Stimulated activated CD8-positive, alpha-beta memory T cell treated with anti-CD3 and anti-CD28 coated beads, Interleukin-7, amount 100 ng/mL, for 48 hours (primary cell): ENCODE data around the gene PFKFB4.
"Not testable (repeated sequence)": the region's sequence is repeated elsewhere in the genome, so short reads cannot be mapped to it uniquely, and the experiment has no call there.

ENCODE experiments used
- DNase-seq, 2 donors: peaks; one replicate each; pipeline ENCODE4 v3.0.0-alpha.2; 2020; ENCODE audit warnings: low read depth in 1 of 2; ENCODE audit errors: extremely low read depth in 1 of 2

The PFKFB4 gene

DNA sequence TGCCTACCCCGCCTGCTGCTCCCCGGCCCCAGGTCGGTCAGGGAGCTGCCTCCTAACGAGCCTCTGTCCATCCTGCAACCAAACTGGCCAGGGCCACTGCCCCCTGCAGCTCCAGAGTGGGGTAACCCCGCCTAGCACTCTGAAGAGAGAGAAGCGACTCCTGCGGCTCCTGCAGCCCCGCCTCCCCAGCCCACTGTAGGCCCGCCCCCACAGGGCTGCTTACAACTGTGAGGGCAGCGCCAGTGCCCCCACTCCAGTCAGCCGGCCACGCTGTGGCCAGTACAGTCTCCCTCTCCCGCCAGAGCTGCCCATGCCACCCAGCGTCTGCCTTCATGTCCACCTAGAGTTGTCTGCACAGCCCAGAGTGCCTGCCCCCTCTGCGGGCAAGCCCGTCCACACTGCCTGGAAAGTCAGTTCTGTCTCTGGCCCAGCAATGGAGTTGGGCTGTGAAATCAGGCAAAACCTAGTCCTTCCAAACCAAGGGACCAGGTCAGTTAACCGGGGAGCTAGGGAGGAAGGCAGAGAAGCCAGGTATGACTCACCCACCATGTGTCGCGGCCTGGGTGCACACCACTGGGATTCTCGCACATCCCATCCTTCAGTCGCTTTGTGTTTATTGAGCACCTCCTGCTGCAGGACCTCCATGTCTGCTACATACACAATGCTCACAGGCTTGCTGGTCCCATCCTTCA is 4.6 kb upstream of the PFKFB4 start:
- no peak for DNase-seq

DNA sequence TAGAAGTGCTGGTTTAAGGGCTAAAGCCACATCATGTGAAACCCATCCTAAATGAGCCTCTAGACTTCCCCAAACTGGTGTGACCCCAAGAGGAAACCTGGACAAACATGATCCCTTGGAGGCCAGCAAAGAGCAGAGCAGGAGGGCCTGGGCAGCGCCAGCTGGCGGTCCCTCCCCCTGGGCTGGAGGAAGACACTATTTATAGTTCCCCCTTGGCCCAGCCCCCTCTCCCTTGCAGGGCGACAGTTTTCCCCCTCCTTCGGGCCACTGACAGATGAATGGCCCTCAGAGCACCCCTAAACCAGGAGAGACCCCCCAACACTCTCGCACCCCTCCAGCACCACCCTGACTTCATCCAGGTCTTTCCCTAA is 4.0 kb upstream of the PFKFB4 start:
- DNase-seq: no peak

DNA sequence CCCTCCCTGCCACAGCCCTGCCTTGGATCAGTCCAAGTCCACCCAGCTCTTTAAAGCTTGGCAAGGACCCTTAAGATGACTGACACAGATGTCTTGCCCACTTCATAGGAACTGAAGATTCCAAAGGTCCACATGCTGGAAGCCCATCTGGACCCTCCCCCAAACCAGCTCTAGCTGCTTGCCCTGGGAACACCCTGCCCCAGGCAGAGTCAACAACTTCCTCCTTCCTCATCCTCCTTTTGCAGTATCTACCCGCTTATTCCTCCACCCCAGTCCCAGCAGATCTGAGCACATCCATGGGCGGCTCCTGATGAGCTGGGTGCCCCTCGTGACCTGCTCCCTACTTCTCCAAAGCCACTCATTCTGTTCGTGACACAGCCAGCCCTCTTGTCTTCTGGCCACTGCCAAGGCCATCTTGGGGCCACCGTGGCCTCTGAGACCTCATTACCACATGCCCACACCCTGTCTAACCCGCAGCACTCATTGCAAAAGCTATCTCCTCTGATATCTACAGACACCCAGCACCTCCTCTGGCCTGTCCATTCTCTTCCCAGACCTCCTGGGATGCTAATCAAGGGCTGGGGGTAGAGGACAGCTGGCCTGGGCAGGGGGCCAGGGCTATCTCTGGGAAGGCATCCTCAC is 2.0 kb upstream of the PFKFB4 start:
- no peak for DNase-seq

DNA sequence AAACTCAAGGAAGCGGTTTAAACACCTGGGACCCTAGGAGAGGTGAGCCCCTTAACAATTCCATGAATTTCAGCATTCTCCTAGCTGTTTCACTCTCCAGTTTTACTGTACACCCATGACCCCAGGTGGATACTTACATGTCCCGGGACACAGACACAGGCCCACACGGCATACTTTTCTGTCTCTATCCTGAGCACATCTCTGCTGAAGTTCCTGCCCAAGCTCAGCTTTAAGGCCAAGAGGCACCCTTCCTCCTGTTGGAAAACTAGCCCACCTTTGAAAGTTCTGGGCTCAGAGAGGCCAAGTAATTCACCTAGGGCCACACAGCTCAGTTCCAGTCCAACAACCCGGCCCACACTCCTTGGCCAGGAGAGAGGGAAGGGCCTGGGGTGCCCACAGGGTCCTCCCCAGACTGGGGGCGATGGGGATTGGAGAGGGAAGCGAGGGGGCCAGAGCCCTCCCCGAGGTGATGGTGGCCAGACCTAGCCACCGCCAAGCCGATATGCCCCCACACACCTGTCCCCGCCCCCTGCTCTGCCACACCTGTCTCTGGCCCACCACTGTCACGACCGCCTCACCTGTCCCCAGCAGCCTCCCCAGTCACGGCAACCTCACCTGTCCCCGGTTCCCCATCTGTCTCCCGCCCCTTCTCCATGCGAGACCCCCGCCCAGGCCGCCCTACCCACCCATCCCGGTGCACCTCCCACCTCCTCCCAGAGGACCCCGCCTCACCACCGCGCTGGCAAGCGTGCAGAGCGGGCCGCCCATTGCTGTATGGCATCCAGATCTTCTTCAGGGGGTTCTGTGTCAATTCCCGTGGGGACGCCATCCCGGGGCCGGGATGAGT is 431 bp downstream of the PFKFB4 start:
- DNase-seq: no peak

DNA sequence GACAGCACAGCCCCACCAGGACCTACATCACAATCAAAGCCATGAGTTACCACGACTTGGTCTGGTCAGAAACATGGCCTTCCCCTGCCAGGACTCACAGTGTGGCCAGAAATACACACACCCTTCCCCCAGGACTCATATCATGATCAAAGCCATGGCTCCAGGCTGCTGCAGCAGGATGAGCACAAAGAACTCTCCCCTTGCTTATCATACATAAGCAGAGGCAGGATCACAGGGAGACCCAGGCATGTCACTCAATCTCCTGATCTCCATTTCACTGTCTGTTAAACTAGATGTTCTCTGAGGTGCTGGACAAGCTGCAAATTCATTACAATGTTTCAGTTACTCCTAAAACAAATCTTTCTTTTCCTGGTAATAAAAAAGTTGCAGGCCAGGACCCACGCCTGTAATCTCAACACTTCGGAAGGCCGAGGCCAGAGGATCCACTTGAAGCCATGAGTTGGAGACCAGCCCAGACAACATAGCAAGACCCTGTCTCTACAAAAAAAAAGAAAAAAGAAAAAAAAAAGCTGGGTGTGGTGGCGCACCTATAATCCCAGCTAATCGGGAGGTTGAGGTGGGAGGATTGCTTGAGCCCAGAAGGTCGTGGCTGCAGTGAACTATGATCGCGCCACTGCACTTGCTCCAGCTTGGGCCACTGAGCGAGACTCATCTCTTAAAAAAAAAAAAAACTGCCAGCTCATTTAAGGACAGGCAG is 1.2 kb downstream of the PFKFB4 start:
- no peak for DNase-seq

DNA sequence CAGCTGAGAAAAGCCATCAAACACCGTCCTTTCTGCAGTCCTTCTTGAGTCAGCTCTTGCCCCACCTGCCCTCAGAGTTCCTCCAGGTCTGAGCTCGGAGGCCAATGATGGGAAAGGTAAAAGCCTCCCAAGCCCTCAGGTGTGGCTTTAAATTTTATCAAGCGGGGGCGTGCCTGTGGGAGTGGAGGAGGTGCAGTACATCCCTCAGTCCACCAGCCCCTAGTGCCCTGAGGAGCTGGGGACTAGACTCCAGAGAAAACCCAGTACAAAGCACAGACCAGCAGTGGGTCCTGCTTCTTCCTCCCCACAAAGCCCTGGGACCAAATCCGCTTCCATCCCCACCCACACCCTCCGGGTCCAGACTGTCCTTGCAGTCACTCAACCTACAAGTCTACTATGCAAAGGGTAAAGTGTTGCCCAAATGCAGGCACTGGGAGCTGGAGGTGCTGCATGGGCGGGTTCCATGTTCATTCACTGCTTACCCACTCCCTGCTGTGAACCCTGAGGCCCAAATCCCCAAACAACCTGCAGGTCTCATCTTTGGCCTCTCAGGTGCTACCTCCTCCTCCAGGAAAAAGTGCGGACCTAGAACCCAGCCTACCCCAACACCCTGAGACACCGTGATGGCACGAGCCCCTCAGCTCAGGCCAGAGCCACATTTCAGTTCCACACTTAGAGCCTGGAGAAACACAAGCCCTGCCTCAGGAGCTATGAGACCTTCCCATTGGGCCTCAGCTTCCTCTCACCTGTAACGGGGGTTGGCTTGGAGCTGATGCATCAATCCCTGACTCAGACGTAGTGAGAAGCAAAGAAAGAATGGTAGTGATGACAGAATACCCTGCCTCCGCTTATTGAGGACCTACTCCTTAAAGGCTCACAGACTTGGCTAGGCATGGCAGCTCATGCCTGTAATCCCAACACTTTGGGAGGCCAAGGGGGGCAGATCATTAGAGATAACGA is 2.4 kb downstream of the PFKFB4 start:
- DNase-seq: no peak

DNA sequence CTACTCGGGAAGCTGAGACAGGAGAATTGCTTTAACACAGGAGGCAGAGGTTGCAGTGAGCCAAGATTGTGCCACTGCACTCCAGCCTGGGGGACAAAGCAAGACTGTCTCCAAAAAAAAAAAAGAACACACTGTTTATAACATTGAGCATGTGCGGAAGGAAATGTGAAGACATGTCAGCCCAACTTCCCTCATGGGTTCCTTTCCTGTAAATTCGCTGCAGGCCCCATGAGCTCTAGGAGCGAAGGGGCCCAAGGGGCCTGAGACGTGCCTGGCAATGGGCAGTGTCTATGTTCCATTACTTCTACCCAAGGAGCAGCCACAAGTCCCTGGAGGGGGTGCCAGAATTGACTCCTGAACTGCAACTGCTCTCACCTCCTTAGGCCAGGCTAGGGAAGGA is 3.2 kb downstream of the PFKFB4 start:
- DNase-seq: no peak

DNA sequence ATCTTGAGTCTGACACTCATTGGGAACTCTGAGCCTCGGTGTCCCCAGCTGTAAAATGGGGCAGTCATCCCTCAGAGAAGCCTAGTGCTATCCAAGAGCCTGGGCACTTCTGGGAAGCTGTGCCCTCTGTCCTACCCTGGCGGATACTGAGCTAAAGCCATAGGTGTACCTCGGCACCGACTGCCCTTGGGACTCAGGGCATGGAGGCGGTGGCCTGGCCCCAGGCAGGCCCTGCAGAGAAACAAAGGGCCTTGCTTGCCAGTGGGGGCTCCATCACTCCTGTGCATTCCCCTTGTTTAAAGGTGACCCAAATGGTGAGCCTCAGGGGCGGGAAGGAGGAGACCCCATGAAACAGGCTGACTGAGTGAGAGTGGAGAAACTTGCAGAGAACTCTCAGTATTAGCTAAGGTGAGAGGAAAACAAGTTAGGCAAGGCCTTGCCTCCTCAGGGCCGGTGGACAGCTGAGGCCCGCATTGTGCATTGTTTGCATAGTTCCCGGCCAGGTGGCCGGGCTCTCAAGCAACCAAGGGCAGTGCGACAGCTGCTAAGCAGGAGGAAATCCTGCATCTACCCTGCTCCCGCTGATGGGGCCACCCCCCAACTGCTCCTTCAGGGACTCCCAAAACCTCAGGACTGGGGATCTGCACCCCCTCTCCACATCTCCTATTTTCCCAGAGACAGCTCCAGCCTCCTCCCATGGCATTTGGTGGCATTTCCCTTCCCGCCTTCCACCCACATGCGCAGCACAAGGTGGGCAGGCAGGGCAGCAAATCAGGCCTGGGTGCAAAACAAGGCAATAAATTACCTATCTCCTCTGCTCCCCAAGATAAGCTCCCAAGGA is 4.3 kb downstream of the PFKFB4 start:
- DNase-seq: no peak

DNA sequence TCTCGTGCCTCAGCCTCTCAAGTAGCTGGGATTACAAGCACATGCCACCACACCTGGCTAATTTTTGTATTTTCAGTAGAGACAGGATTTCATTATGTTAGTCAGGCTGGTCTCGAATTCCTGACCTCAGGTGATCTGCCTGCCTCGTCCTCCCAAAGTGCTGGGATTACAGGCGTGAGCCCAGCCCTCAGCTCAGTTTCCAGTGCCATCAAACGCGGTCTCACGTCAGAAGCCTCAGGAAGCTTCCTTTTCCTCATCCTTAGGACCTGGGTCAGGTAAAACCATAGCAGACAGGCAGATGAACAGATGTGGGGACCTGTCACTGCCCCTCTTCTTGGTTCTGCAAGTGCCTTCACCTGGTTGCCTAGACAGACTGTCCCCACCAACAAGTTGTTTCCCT is 5.0 kb downstream of the PFKFB4 start:
- DNase-seq: not testable (repeated sequence)

DNA sequence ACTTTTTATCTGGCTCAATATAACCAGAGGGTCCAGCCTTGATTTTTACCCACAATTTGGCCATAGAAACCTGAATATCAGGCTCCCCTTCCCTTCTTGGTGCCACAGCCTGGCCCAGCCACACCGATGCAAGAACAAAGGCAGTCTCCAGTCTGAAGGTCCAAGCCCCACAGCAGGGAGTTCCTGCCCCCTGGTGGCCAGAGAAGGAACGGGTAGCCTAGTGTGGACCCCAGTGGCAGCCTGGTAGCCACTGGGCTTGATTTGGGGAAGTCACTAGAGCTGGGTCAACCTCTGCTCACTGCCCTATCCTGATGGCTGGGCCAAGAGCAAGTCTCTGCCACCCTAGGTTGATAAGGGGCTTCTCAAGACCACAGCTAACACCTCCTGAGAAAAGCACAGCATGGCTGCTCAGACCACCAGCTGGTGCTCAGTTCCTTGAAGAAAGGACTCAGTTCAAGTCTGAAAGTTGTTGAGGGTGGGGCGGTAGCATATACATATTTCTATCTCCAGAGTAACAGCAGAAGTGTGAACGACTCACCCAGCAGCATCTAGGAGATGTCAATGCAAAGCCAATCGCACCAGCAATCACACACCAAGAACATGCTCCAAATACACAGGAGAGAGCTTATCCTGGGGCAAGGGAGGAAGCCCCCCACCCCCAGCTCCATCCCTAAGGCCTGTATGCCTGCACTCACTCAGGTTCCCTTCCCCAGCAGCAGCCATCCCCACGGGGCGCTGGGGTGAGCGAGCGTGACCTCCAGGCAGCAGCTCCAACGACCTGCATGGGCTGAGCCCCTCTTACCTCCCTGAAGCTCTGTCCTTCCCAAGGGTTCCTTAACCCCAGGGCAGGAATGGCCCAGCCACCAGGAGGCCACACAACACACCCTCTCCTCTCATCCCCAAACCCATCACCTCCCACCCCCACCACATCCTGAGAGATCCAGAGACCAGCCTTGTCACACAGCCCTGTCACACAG is 7.6 kb downstream of the PFKFB4 start:
- DNase-seq: peak; percentile 54 to 71

DNA sequence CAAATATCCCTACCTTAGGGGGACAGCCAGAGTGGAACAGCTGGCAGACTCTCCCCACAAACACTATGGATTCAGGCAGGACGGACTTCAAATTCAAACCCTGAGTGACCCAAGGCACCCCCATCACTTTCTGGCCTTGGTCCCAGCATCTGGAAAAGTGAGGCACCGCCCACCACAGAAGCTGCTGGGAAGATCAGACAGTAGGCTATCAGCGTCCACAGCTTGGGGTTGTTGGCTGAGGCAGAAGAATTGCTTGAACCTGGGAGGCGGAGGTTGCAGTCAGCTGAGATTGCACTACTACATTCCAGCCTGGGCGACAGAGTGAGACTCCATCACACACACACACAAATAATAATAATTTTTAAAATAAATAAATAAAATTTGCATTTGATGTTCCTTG is 8.5 kb downstream of the PFKFB4 start:
- no peak for DNase-seq

DNA sequence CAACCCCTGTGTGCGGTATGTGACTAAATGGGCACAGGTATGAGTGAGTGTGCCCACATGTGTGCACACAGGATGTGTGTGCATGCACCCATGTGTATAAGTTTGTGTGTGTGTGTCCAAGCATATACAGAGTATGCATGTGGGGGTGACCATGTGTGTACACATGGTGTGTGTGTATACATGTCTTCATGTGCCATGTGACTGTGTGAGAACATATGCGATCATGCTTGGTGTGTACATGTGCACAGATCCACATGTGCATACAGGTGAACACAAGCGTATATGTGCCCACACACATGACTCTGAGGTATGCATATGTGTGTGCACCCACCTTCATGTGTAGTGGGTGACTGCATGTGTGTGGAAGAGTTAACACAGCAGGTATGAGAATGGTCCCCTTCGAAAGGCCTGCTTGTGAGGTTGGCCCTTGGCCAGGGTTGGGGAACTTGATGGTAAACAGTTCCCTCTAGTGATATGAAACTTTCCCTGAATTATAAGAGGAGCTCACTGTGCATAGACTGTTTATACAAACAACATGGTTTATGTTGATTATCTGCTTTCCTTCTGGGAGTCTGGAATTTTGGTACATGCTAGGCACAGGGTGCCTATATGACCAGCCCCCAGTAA is 10.3 kb downstream of the PFKFB4 start:
- no peak for DNase-seq

DNA sequence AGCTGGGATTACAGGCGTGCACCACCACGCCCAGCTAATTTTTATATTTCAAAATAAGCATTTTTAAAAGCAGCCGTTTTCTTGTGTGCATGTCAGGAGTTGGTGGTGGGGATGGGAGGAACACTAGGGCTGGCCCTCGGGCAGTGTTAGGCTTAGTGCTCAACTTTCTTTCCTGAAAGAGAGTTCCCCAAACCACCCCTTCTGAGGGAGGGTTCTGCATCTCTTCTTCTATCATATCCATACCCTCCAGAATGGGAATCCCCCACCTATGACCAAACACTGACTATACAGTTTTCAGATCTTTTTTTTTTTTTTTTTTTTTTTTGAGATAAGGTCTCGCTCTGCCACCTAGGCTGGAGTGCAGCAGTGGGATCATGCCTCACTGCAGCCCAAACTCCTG is 12.5 kb downstream of the PFKFB4 start:
- no peak for DNase-seq

DNA sequence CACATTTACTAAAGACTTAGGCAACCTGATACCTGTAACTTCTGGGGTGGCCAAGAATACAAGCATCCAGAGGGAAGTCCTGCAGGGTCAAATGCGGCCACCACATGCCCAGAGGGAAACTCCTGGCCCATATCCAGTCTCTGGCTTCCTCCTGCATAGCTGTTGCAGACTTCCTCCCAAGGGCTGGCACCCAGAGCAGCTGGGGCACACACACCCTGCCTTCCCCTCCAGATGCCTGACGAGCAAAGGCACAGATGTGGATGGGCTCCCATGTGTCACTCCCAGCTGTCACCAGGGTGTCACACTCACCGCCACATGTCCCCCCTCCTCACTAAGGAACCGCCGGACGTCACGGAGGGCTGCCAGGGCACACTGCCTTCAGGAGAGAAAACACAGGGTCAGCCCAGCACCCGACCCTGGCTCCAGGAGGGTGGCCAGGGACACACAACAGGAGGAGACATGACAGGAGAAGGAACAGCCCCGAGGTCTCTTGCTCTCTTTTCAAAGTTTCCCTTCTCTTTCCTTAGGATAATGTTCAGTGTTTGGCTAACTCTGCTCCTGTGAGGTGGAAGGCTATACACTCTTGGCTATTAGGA is 13.2 kb downstream of the PFKFB4 start:
- DNase-seq: no peak

DNA sequence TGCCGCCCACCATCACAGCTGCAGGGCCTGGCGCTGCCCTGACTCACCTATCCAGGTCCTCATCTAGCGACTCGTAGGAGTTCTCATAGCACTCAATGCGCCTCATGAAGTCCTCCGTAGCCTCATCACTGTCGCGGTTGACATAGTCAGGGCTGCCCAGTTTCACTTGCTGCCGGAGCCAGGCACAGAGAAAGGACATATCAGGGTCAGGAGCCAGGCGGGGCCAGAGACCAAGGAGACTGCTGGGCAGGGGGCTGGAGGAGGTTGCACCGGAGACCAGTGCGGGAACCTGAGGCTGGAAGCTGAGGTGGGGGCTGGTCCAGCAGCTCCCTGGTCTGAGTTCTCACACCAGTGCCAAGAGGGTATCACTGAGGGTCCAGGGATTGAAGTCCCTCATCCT is 18.2 kb downstream of the PFKFB4 start:
- DNase-seq: no peak

DNA sequence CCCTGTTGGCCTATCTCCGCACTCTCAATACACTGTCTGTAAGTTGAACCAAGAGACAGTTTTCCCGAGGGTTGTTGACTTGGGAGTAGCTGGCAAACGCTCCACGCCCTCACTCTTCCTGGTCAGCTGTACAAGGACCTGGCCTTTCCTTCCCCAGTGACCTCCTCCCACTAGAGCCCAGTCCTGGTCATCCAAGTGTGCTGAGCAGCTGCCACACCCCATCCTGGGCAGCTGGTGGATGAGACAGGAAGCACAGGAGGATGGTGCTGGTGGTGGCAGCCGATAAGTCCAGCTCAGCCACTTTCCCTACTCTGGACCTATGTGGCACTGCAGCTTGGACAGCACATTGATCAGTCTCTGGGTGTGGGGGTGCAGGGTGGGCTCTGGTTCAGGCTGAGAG is 19.8 kb downstream of the PFKFB4 start:
- DNase-seq: no peak

DNA sequence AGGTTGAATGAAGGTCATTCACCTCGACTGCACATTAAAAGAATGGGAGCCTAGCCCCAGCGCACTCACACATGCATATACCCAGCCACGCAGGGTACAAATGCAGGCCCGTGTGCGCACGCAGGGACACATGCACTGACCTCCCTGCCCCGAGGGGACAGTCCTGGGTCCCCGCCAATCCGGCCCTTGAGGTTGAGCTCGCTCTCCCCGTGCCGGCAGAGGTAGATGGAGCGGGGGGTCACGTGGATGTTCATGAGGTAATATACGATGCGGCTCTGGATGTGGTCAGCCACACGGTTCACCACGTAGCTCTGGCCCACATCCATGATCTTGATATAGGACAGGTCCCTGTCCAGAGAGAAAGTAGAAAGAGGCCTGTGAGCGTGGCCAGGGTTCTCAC is 20.5 kb downstream of the PFKFB4 start:
- DNase-seq: no peak
